GM12878 (cell line): ENCODE results near the gene PRRC2B. TPM values are rescaled to one million over a fixed set of nuclear protein-coding genes. Genes with fewer than 3 reads are reported as not detected.
"Not testable (repeated sequence)": the region's sequence is repeated elsewhere in the genome, so short reads cannot be mapped to it uniquely, and the experiment has no call there.

ENCODE experiments used
- ATAC-seq: fragments of 200-7000 bp; cut with Tn5 transposase; 3 replicates; pipeline ENCODE4 v1.9.1; 2020; ENCODE audit warnings: mild to moderate bottlenecking, moderate library complexity
- BruUV-seq: library from RNA; stranded (reverse); fragments of 400-500 nt; replicated peaks from 2 replicates; lab custom pipeline; 2021; lab: Mats Ljungman, UMichigan
- CTCF ChIA-PET: fragments of 300-600 bp; sonication (Branson Sonifier 250); formaldehyde crosslinking; extraction: SDS; loops from one replicate; lab custom pipeline; 2021; ENCODE audit warnings: inconsistent platforms; lab: Yijun Ruan, JAX
- POLR2A ChIA-PET: fragments of 350-600 bp; formaldehyde crosslinking; extraction: SDS; loops from one replicate; lab custom pipeline; 2021; ENCODE audit warnings: inconsistent platforms; lab: Charles Lee
- RAD21 ChIA-PET: fragments of 300-600 bp; sonication (Branson Sonifier 250); formaldehyde crosslinking; loops from one replicate; lab custom pipeline; 2023; ENCODE audit warnings: antibody characterized with exemption; ENCODE audit not compliant: unreplicated experiment; lab: Charles Lee
- SMC1A ChIA-PET: fragments of 300-600 bp; sonication (Branson Sonifier 250); formaldehyde crosslinking; loops from one replicate; lab custom pipeline; 2023; ENCODE audit not compliant: unreplicated experiment, uncharacterized antibody; lab: Charles Lee
- DNase-seq: peaks from one replicate; pipeline ENCODE4 v3.0.0-alpha.2; 2011; ENCODE audit warnings: low read depth, low spot score
- FAIRE-seq: peaks from 3 replicates; lab custom pipeline; 2011; peaks lifted over from hg19 to GRCh38; lab: Jason Lieb, UNC
- H2AFZ ChIP-seq: 2 replicates; pipeline ENCODE4 v1.6.0; 2011; ENCODE audit warnings: low read depth, low read length, control low read depth; ENCODE audit not compliant: control insufficient read depth
- H3K27ac ChIP-seq: 2 replicates; pipeline ENCODE4 v1.5.1; 2011; ENCODE audit warnings: control low read depth; ENCODE audit not compliant: control insufficient read depth, insufficient read depth
- H3K27me3 ChIP-seq, 2 experiments: replicated peaks in 1 of 2; 2 replicates each; pipeline versions ENCODE4 v1.6.0 to v1.6.1; 2011; ENCODE audit warnings: low read length in 1 of 2; ENCODE audit not compliant: control insufficient read depth in 2 of 2, insufficient read depth in 2 of 2
- H3K36me3 ChIP-seq, 2 experiments: 2 replicates each; pipeline ENCODE4 v1.5.1; 2011; ENCODE audit warnings: low read length in 1 of 2; ENCODE audit not compliant: control insufficient read depth in 2 of 2, insufficient read depth in 2 of 2
- H3K4me1 ChIP-seq: 2 replicates; pipeline ENCODE4 v1.6.1; 2011; ENCODE audit warnings: mild to moderate bottlenecking, low read length, moderate library complexity, mixed read lengths; ENCODE audit not compliant: control insufficient read depth, insufficient read depth
- H3K4me2 ChIP-seq: 2 replicates; pipeline ENCODE4 v1.6.0; 2011; ENCODE audit warnings: control low read depth; ENCODE audit not compliant: control insufficient read depth, insufficient read depth
- H3K4me3 ChIP-seq: fragments of 200-600 bp; sonication (generic); 2 replicates; pipeline ENCODE4 v1.5.1; 2016
- H3K79me2 ChIP-seq: 2 replicates; pipeline ENCODE4 v1.6.0; 2011; ENCODE audit warnings: low read length; ENCODE audit not compliant: control insufficient read depth, insufficient read depth
- H3K9ac ChIP-seq: 2 replicates; pipeline ENCODE4 v1.8.0; 2011; ENCODE audit warnings: low read length, control low read depth, mixed read lengths; ENCODE audit not compliant: control insufficient read depth, insufficient read depth
- H3K9me3 ChIP-seq: replicated peaks from 3 replicates; pipeline ENCODE4 v1.5.1; 2011; ENCODE audit warnings: mild to moderate bottlenecking, low read length; ENCODE audit not compliant: control insufficient read depth, insufficient read depth
- H4K20me1 ChIP-seq: 2 replicates; pipeline ENCODE4 v1.6.0; 2011; ENCODE audit not compliant: control insufficient read depth, insufficient read depth
- BRCA1 ChIP-seq: IDR thresholded peaks from 2 replicates; pipeline ENCODE4 v1.6.1; 2011; ENCODE audit warnings: low read depth, low read length, improper control_type of control experiment
- EGR1 ChIP-seq, 2 experiments: IDR thresholded peaks; 1 replicate in 1 of 2; 2 replicates in 1 of 2; pipeline ENCODE4 v1.6.1; 2011 to 2012; ENCODE audit warnings: low read depth in 2 of 2, low read length in 2 of 2, borderline replicate concordance in 1 of 2, mild to moderate bottlenecking in 1 of 2, moderate library complexity in 1 of 2
- IRF4 ChIP-seq: IDR thresholded peaks from 2 replicates; pipeline ENCODE4 v1.6.1; 2011; ENCODE audit warnings: low read depth, low read length
- POLR2A ChIP-seq: IDR thresholded peaks from 2 replicates; pipeline ENCODE4 v1.6.1; 2011; ENCODE audit warnings: low read depth, mild to moderate bottlenecking, low read length
- POLR2AphosphoS5 ChIP-seq: IDR thresholded peaks from 2 replicates; pipeline ENCODE4 v1.6.1; 2011; ENCODE audit warnings: mild to moderate bottlenecking, low read length, inconsistent platforms
- RUNX3 ChIP-seq: IDR thresholded peaks from 2 replicates; pipeline ENCODE4 v1.6.1; 2012; ENCODE audit warnings: low read length, inconsistent platforms
- SMARCA5 ChIP-seq: fragments of 450-650 bp; IDR thresholded peaks from 2 replicates; pipeline ENCODE4 v1.6.1; 2017; ENCODE audit warnings: mild to moderate bottlenecking
- WGBS: methylation state at CpG from one replicate; pipeline ENCODE4 v1.1.6; 2016; ENCODE audit warnings: low lambda C conversion rate; ENCODE audit not compliant: insufficient replicate concordance, insufficient coverage; ENCODE audit errors: missing lambda C conversion rate; 5-methylcytosine and 5-hydroxymethylcytosine counted together
- in situ Hi-C: fragments of 300-500 bp; cut with MboI; formaldehyde crosslinking; loops from 9 replicates; pipeline ENCODE4 v1.14.3; 2018; ENCODE audit warnings: mixed read lengths
- intact Hi-C: fragments of 100-400 bp; cut with micrococcal nuclease; formaldehyde crosslinking; loops from one replicate; pipeline ENCODE4 v1.14.2; 2022; ENCODE audit not compliant: unreplicated experiment
- polyA plus RNA-seq, 11 experiments: library from polyadenylated mRNA; depleted of rRNA in 4 of 11; unstranded in 6 of 11; stranded (reverse) in 5 of 11; fragments of >200 nt; fragmentation: Nextera tagmentation in 4 of 11; fragmentation: Illumina TruSeq in 1 of 11; extraction: Ambion mirVana in 4 of 11; extraction: Trizol in 1 of 11; gene quantifications; 1 replicate in 1 of 11; 2 replicates in 10 of 11; pipeline versions ENCODE4 v1.2.1 to v1.2.3, GENCODE V29; 2011 to 2016; ENCODE audit warnings: inconsistent platforms in 2 of 11, missing spikeins in 2 of 11, low read depth in 1 of 11
- total RNA-seq, 4 experiments: library from RNA; depleted of rRNA in 3 of 4; stranded (reverse); fragments of >200 nt in 3 of 4; fragmentation: Illumina TruSeq in 1 of 4; extraction: Trizol in 1 of 4; gene quantifications; 2 replicates each; pipeline versions ENCODE4 v1.2.1 to v1.2.3, GENCODE V29; 2013 to 2021
- TF ChIP-seq, protein P1 (sequence below): IDR thresholded peaks from 2 replicates; pipeline ENCODE4 v1.6.1; 2011; ENCODE audit warnings: mild to moderate bottlenecking, low read depth, low read length, moderate library complexity; ENCODE audit not compliant: insufficient replicate concordance
- TF ChIP-seq, protein P2 (sequence below), 3 experiments: IDR thresholded peaks in 2 of 3; conservative IDR thresholded peaks in 1 of 3; 2 replicates each; pipeline ENCODE4 v1.5.1; 2011; ENCODE audit warnings: low read depth in 3 of 3, low read length in 3 of 3, mild to moderate bottlenecking in 3 of 3, control low read depth in 2 of 3, moderate library complexity in 2 of 3, inconsistent platforms in 1 of 3, mixed read lengths in 1 of 3; ENCODE audit not compliant: control insufficient read depth in 2 of 3, insufficient read depth in 1 of 3; ENCODE audit errors: extremely low read depth in 1 of 3

The PRRC2B gene
- total and polyA plus RNA-seq, 10 of the 15 experiments (the other 5 are each of a cell fraction or from before 2014, with no cell fraction given), result 0.84 to 155 (median 28.7) TPM

DNA sequence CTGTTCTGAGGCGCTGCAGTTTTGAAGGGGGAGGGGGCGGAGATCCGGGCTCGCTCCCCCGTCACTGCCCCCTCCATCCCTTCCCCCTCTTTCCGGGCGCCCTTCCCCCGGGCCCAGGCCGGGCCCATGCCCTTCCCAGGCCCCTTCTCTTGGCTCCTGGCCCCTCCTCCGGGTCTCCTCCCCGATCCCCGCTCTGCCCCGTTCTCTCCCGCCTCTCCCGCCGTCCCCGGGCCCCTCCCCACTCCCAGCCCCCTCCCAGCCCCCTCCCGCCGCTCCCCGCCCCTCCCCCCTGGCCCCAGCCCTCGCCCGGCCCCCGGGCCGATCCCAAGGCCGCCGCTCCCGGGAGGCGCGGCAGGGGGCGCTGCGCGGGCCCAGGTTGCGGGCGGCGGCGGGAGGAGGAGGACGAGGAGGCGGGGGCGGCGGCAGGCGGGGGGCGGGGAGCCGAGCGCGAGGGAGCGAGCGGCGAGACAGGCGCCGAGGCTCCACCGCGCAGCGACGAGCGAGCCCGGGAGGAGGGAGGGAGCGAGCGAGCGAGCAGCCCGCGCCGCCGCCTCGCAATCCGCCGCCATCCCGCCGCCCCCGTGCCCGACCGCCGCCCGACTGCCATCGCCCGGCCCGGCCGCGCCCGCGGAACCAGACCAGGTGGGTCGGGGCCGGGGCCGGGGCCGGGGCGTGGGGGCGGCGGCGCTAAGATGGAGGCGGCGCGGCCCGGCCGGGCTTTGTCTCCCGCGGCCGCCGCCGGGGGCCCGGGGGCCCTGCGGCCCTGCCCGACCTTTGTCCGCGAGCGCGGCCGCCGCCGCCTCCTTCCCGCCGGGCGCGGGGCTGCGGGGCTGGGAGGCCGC is at the start of gene PRRC2B (continued):
- TF ChIP-seq, protein P1, sequence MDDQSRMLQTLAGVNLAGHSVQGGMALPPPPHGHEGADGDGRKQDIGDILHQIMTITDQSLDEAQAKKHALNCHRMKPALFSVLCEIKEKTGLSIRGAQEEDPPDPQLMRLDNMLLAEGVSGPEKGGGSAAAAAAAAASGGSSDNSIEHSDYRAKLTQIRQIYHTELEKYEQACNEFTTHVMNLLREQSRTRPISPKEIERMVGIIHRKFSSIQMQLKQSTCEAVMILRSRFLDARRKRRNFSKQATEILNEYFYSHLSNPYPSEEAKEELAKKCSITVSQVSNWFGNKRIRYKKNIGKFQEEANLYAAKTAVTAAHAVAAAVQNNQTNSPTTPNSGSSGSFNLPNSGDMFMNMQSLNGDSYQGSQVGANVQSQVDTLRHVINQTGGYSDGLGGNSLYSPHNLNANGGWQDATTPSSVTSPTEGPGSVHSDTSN, result no peak
- TF ChIP-seq RUNX3, result 0 out of 2 replicates have a peak, but pooled peaks have one; percentile 11
- TF ChIP-seq SMARCA5, result 0 out of 2 replicates have a peak, but pooled peaks have one; percentile 30
- TF ChIP-seq EGR1 (IDR thresholded peaks at IDR 0.05; ENCODE audit: borderline replicate concordance in 1 of 2, low read depth in 2 of 2, low read length in 2 of 2), result peak in 1 of 2 experiments; percentile 97; a peak in 2 of 3 replicates
- peak; percentile 61; the same call in 1 of the 2 replicates for TF ChIP-seq POLR2AphosphoS5
- no peak for TF ChIP-seq IRF4
- TF ChIP-seq, protein P2, sequence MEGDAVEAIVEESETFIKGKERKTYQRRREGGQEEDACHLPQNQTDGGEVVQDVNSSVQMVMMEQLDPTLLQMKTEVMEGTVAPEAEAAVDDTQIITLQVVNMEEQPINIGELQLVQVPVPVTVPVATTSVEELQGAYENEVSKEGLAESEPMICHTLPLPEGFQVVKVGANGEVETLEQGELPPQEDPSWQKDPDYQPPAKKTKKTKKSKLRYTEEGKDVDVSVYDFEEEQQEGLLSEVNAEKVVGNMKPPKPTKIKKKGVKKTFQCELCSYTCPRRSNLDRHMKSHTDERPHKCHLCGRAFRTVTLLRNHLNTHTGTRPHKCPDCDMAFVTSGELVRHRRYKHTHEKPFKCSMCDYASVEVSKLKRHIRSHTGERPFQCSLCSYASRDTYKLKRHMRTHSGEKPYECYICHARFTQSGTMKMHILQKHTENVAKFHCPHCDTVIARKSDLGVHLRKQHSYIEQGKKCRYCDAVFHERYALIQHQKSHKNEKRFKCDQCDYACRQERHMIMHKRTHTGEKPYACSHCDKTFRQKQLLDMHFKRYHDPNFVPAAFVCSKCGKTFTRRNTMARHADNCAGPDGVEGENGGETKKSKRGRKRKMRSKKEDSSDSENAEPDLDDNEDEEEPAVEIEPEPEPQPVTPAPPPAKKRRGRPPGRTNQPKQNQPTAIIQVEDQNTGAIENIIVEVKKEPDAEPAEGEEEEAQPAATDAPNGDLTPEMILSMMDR (IDR thresholded peaks at IDR 0.05 in 2 of 3, conservative IDR thresholded peaks at IDR 0.05 in 1 of 3; ENCODE audit: control insufficient read depth in 2 of 3, extremely low read depth in 1 of 3, insufficient read depth in 1 of 3, low read depth in 3 of 3, low read length in 3 of 3), result peak in 2 of 3 experiments; percentile 51 to 57; a peak in 4 of 6 replicates
- peak; percentile 92 for TF ChIP-seq POLR2A
- TF ChIP-seq BRCA1, result no peak

GRCh38 chr9:131344931-131345535 is 48.9 kb upstream of the PRRC2B start:
- ATAC-seq, RAD21 ChIA-PET, H3K27ac ChIP-seq, BruUV-seq, in situ Hi-C loops, H3K4me3 ChIP-seq, H3K9ac ChIP-seq, SMC1A ChIA-PET, FAIRE-seq, H4K20me1 ChIP-seq, POLR2A ChIA-PET, H3K27me3 ChIP-seq, H3K36me3 ChIP-seq, H3K4me2 ChIP-seq, H2AFZ ChIP-seq, DNase-seq, H3K79me2 ChIP-seq, H3K4me1 ChIP-seq, H3K9me3 ChIP-seq, intact Hi-C loops: not testable (repeated sequence)
- WGBS, result 55% methylated on average over 11 of the region's 11 CpGs
- CTCF ChIA-PET, result interaction anchor here (1.4 kb wide), 1 partner anchor 9 kb away, joined by 5 read pairs; no protein-coding TSS in a partner anchor
